ENCODE results near the gene AQP12B. TPM values are rescaled to one million over a fixed set of nuclear protein-coding genes. Genes with fewer than 3 reads are reported as not detected.
"Not testable (repeated sequence)": the region's sequence is repeated elsewhere in the genome, so short reads cannot be mapped to it uniquely, and the experiment has no call there.

AQP12B gene
- total RNA-seq, 1 donor from 2014 or later: not detected

- CTCF ChIA-PET: no interaction called here
- Mint-ChIP-seq H3K4me3 (no peak overlapping the region), H3K27me3 (peaks cover 4% of the 10 kb centered on the region), H3K36me3 (ENCODE audit: low read depth) (no peaks in the 10 kb centered on the region), H3K27ac (no peak overlapping the region), H3K4me1 (no peaks in the 10 kb centered on the region), H3K9me3 (no peaks in the 10 kb centered on the region)
- POLR2A ChIA-PET: no interaction called here
- no peak for ATAC-seq (ENCODE audit: low read depth)
- no peak for DNase-seq
- intact Hi-C loops (cut with micrococcal nuclease): no loop called here
- TF ChIP-seq CTCF (IDR thresholded peaks at IDR 0.05): no peak
Measured at GRCh38 chr2:240701091-240701735, 18.5 kb upstream of the AQP12B start.

DNA sequence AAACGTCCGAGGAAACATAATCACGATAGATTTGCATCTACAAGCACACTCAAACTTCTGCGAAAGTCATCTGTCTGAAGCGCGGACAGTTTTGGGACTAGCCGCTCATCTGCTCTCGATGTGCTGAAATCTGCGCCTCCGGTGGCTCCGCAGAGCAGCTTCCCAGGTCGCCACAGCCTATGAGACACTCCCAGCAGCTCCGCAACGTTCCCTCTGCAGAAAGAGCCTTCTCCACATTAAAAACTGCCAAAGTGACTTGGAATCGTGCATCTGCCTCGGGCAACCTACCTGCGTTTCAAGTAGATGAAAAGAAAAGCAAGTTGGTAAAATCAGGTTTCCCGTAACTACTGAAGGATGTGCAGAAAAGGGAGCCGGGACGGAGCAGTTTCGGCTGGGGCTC is 17.9 kb upstream of the AQP12B start:
- H3K27ac Mint-ChIP-seq; H3K27me3 Mint-ChIP-seq; H3K9me3 Mint-ChIP-seq; intact Hi-C loops (cut with micrococcal nuclease); POLR2A ChIA-PET; ATAC-seq (ENCODE audit: low read depth); CTCF ChIA-PET; DNase-seq; H3K4me1 Mint-ChIP-seq; H3K4me3 Mint-ChIP-seq; H3K36me3 Mint-ChIP-seq (ENCODE audit: low read depth): not testable (repeated sequence)

DNA sequence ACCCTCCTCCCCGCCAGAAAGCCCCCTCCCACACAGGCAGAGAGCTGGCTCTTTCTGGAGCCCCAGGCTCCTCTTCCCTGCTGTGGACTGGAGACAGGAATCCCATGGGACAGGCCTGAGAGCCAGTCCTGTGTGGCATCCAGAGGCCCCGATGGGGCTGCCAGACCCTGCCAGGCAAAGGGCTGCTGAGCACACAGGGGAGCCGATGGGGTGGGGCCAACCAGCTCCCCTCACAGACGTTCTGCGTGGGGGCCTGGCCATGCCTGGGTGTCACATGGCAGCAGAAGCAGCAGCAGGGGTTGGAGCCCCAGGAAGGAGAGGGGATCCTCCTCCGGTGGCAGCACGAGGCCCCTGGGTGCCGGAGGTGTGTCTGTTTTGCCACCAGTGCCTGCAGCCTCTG is 17.1 kb upstream of the AQP12B start:
- POLR2A ChIA-PET; H3K27me3 Mint-ChIP-seq; H3K27ac Mint-ChIP-seq; H3K36me3 Mint-ChIP-seq (ENCODE audit: low read depth); CTCF ChIA-PET; ATAC-seq (ENCODE audit: low read depth); intact Hi-C loops (cut with micrococcal nuclease); H3K4me3 Mint-ChIP-seq; H3K4me1 Mint-ChIP-seq; H3K9me3 Mint-ChIP-seq: not testable (repeated sequence)
- peak; percentile 7 for DNase-seq

DNA sequence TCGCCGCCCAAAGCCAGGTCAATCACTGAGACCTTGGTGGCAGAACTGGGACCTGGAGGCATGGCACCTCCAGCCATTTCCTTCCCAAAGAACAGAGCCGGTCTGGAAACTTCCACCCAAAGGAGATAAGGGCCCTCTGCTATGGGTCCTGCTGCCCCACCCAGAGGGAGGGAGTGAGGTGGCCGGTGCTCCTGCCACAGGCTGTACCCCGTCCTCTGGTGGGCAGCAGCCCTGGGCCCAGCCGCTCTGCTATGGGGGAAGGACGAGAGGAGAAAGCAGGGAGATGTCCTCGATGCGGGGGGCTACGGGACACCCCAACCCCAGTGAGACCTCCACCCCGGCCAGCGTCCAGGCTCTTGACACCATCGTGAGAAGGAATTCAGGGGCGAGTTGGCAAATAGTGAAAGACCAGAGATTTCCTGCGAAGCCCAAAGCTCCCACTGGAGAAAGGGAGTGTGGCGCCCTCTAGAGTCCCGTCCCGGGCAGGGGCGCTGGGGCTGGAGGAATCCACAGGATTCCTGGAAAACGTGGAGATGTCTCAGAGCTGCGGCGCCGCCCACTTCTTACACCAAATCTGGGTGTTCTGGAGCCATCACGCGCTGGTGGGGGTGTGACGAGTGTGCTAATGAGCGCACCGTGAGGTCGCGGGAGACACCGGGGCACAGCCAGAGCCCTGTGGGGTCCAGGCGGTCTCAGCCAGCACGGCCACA is 16.3 kb upstream of the AQP12B start:
- H3K9me3 Mint-ChIP-seq; H3K4me1 Mint-ChIP-seq; H3K27me3 Mint-ChIP-seq; ATAC-seq (ENCODE audit: low read depth); POLR2A ChIA-PET; H3K27ac Mint-ChIP-seq; CTCF ChIA-PET; H3K36me3 Mint-ChIP-seq (ENCODE audit: low read depth); intact Hi-C loops (cut with micrococcal nuclease); H3K4me3 Mint-ChIP-seq: not testable (repeated sequence)
- DNase-seq: peak; percentile 10

DNA sequence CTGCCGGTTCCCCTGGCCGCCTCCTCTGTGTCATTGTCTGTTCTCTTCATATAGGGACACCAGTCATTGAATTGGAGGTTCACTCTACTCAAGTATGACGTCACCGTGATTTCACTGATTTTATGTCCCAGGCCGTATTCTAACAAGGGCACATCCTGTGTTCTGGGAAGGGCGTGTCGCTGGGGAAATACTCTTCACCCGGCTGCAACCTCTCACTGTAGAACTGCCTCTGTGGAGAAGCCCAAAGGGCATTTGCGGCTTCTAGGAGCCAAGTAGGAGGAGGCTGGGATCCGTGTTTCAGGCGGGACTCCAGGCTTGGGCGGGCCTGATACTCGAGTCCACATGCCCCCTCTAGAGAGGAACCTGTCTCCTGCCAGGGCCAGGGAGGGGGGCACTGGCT is 13.8 kb upstream of the AQP12B start:
- H3K36me3 Mint-ChIP-seq (ENCODE audit: low read depth); H3K27ac Mint-ChIP-seq; DNase-seq; intact Hi-C loops (cut with micrococcal nuclease); H3K4me3 Mint-ChIP-seq; CTCF ChIA-PET; H3K9me3 Mint-ChIP-seq; H3K4me1 Mint-ChIP-seq; H3K27me3 Mint-ChIP-seq; ATAC-seq (ENCODE audit: low read depth); POLR2A ChIA-PET: not testable (repeated sequence)

DNA sequence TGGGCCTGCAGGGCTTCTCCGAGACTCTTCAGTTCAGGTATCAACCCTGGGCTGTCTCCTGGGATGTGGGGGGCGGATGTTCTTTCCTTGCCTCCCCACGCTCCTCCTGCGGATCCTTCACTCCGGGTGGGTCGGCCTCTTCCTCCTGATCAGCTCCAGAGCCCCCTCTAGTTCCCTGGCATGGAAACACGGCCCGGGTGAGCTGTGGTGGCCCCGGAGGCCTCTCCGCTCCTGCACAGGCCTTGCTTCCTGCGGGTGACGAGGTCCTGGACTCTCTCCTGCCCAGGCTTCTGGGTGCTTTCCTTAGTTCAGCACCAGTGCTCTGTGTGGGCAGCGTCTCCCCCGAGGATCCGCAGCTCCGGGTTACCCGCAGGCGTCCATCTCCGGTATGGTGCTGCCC is 12.9 kb upstream of the AQP12B start:
- H3K9me3 Mint-ChIP-seq; POLR2A ChIA-PET; DNase-seq; CTCF ChIA-PET; intact Hi-C loops (cut with micrococcal nuclease); H3K27me3 Mint-ChIP-seq; H3K4me3 Mint-ChIP-seq; H3K27ac Mint-ChIP-seq; ATAC-seq (ENCODE audit: low read depth); H3K4me1 Mint-ChIP-seq; H3K36me3 Mint-ChIP-seq (ENCODE audit: low read depth): not testable (repeated sequence)

DNA sequence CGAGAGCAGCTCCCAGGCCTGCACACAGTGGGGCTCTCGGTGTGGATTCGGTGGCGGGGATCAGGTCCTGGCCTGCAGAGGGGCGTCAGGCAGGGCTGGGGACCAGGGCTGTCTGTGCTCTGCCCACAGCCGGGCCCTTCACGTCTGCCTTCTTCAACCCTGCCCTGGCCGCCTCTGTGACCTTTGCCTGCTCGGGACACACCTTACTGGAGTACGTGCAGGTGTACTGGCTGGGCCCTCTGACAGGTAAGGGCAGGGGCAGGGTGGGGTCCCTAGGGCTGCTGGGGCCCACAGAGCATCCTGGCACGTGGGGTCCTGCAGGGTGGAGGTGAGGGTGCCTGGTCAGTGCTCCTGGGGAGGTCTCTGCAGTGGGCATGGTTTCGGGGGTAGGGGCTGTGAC is 11.6 kb upstream of the AQP12B start:
- POLR2A ChIA-PET; H3K27me3 Mint-ChIP-seq; H3K4me1 Mint-ChIP-seq; DNase-seq; H3K4me3 Mint-ChIP-seq; H3K36me3 Mint-ChIP-seq (ENCODE audit: low read depth); intact Hi-C loops (cut with micrococcal nuclease); H3K27ac Mint-ChIP-seq; CTCF ChIA-PET; ATAC-seq (ENCODE audit: low read depth); H3K9me3 Mint-ChIP-seq: not testable (repeated sequence)

DNA sequence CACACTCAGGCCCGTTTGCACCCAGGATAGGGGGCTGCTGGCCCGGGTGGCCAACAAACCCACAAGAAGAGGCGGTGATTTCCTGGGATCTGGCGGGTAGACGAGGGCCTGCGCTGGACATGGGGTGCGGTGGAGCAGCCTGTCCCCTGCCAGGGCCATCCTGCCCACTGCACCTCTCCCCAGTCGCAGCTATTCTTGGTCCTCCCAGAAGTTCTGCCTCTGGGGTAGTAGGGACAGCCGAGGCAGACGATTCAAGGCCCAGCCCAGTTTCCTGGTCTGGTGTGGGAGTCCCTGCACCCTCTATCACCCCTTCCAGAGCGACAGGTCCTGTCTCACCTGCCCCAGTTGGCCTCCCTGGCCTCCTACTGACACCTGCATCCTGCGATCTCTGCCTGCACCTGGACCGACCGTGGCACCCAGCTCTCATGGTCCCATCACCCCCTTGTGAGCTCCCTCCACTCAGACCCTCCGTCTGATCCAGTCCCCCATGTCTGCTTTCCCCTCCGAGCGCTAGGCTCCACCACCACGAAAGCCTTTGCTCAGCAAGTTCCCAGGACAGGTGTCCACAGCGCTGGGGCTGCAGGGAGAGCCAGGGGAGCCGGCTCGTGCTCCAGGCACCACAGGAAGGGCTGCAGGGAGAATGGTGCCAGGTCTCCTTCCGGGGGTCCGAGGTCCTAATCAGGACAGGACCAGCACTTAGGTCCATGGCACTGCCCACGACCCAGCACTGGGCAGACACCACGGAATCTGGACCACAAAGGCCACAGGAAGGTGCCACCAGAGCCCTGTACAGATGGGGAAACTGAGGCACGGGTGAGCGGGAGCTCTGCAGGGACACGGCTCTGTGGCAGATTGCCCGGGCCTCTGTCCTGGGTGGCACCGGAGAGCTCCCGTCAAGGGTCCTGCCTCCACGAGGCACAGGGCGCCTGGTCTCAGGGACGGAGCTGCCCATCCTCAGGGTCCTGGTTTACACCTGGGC is 10.2 kb upstream of the AQP12B start:
- POLR2A ChIA-PET; H3K4me3 Mint-ChIP-seq; H3K9me3 Mint-ChIP-seq; H3K4me1 Mint-ChIP-seq; CTCF ChIA-PET; H3K36me3 Mint-ChIP-seq (ENCODE audit: low read depth); intact Hi-C loops (cut with micrococcal nuclease); ATAC-seq (ENCODE audit: low read depth); H3K27me3 Mint-ChIP-seq; H3K27ac Mint-ChIP-seq: not testable (repeated sequence)
- peak; percentile 2 for DNase-seq

GRCh38 chr2:240691631-240692420 is 9.1 kb upstream of the AQP12B start, which contains the start of gene AQP12A:
Gene AQP12A (plus strand): TSS chr2:240691866. CDS start chr2:240691914, 48 bp downstream.
- ATAC-seq (ENCODE audit: low read depth); H3K4me3 Mint-ChIP-seq; H3K36me3 Mint-ChIP-seq (ENCODE audit: low read depth); intact Hi-C loops (cut with micrococcal nuclease); H3K4me1 Mint-ChIP-seq; POLR2A ChIA-PET; H3K27ac Mint-ChIP-seq; CTCF ChIA-PET; DNase-seq; H3K9me3 Mint-ChIP-seq; H3K27me3 Mint-ChIP-seq: not testable (repeated sequence)

DNA sequence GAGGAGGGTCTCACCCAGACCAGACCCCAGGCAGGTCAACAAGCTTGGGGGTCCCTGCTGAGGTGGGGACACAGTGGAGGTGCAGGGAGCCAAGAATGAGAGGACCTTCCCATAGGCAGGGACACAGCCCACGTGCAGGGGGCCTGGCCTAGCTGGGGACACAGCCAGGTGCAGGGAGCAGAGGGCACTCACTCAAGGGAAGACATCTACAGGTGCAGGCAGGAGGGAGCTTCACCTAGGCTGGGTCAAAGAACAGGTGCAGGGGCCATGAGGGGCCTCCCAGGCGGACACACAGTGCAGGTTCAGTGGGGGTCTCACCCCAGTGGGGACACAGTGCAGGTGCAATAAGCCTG is 8.4 kb upstream of the AQP12B start:
- POLR2A ChIA-PET: not testable (repeated sequence)

More for the DNA sequence above, 8.4 kb upstream of the AQP12B start:
- ATAC-seq (ENCODE audit: low read depth); CTCF ChIA-PET; H3K4me3 Mint-ChIP-seq; H3K9me3 Mint-ChIP-seq; H3K4me1 Mint-ChIP-seq; DNase-seq; H3K27ac Mint-ChIP-seq; intact Hi-C loops (cut with micrococcal nuclease); H3K27me3 Mint-ChIP-seq; H3K36me3 Mint-ChIP-seq (ENCODE audit: low read depth): not testable (repeated sequence)
